Fibroblast of gingiva (primary cell): ENCODE measurements around the gene LYPD6B.
A peak's percentile ranks its signal among the peaks of the same experiment; 100 is the strongest.

Experiments
- DNase-seq: peaks from one replicate; pipeline ENCODE4 v3.0.0-alpha.2; 2011; ENCODE audit warnings: low read depth

Gene LYPD6B

DNA sequence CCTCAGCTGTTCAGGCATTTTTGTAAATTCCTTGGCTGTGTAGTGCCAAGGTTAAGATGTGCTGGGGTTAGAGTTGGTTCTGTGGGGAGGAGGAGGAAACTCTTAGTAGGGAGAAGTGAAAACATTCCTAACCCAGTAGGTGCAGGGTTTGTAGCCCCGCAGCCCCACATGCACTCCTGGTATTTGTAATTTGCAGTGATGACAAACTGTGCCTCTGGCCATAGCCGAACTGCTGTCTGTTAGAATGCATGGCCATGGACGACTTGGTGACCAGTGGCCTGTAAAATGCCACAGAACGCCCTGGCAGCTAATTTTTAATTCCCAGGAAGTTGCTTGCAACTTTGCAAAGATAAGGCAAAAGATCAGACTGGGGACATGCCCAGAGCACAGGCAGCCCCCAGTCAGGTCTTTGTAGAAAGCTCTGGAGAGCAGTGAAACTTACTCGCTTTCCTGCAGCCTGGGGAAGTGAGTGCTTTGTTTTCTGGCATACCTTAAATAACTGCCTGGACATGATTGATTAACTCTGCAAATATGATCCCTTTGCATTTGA is 38.4 kb downstream of the LYPD6B start:
- no peak for DNase-seq

- DNase-seq, result no peak
These were observed 39.4 kb downstream of the LYPD6B start for GRCh38 chr2:149077861-149078260.

GRCh38 chr2:149080099-149080498 is 41.6 kb downstream of the LYPD6B start:
- no peak for DNase-seq

DNA sequence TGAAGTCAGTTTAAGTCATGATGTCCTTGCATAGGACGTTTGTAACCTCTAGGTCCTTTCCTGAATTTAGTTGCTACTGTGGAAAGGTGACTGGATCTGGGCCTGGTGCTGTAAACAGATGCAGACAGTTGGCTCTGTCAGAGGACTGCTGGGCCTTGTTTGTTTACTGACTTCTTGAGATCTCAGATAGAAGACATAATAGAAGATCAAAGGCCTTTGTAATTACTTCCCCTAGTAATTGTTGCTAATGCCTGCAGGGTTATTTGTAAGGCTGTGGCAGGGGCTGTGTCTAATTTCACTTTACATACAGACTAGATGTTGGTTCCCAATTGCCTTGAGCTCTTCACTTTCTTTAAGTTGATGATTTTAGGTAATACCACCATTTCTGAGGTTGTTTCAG is 42.5 kb downstream of the LYPD6B start:
- DNase-seq, result no peak

- no peak for DNase-seq
These were observed 43.6 kb downstream of the LYPD6B start for GRCh38 chr2:149082079-149082478.

GRCh38 chr2:149082735-149083134 is 44.2 kb downstream of the LYPD6B start:
- no peak for DNase-seq

GRCh38 chr2:149084924-149085795 is 46.7 kb downstream of the LYPD6B start:
- peak; percentile 55 for DNase-seq

- DNase-seq, result no peak
These were observed 49.3 kb downstream of the LYPD6B start for GRCh38 chr2:149087751-149088150.

- DNase-seq, result no peak
These were observed 50.6 kb downstream of the LYPD6B start for GRCh38 chr2:149089068-149089467.

GRCh38 chr2:149090706-149091105 is 52.2 kb downstream of the LYPD6B start:
- no peak for DNase-seq

DNA sequence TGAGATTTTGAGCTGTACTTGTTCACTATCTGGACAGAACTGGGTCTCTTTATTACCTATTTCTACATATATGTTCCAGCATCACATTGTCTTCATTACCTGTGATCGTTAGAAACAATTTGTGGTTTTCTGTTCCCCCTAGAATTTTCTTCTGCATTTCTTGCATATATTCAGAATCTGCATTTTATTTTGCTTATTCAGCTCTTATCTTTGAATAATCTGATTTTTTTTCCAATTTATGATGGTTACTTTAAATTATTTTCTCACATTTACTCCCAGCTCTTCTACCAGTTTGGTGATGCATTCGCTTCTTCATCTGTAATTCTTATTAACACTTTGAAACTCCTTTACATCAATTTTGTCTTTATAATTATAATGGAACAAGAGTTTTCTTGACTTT is 55.1 kb downstream of the LYPD6B start:
- no peak for DNase-seq

- DNase-seq, result no peak
These were observed 55.9 kb downstream of the LYPD6B start for GRCh38 chr2:149094217-149095015.

DNA sequence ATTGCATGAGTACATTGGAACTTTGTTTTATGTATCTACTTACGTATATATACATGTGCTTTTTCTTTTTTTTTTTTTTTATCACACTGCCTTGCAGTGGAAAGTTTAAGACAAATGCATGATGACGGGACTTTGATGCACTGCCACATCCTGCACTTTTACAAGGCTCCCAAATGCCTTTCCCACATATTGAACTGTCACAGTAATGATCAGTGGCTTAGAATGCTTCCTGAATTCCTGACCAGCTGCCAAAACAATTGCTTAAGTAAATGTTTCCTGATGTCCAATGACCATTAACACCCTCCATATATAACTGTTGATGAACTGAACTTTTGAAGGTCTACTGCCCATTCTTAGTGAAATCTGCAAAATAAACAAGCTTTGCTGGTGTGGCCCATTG is 60.2 kb downstream of the LYPD6B start:
- peak; percentile 14 for DNase-seq

DNA sequence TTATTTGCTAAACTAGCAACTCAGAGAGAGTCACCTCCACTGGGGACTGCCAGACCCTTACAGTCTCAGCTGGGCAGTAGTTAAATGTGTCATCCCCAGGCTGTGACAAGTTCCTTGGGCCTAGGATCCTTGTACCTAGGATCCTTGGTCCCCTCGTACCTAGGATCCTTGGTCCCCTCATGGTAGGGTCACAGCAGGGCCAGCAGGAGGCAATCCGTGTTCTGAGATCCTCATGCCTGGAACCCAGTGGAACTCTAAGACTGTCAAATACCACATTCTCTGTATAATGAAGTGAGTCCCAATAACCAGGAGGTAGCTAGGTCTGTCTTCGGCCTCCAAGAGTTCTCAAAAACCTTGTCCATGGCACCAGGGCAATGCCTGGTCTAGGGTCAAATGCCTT is 60.8 kb downstream of the LYPD6B start:
- no peak for DNase-seq

- DNase-seq, result no peak
These were observed 62.5 kb downstream of the LYPD6B start for GRCh38 chr2:149100739-149101699.

DNA sequence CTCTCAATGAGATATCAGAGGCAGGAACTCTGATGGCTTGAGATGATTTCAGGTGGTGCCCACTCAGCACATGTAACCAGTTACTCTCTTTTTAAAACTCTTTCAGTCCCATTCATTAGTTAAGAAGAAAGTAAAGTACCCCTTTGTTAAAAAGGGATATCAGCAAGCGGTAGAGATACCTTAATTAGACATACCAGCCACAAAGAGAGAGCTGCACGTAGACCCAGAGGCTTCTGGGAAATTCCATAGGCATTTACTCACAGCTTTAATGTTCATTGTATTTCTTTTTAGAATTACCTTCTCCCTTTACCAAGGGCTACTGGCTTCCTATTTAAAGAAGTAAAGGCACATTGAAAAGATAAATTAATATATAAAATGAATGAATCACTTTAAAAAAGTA is 63.3 kb downstream of the LYPD6B start:
- no peak for DNase-seq

GRCh38 chr2:149103081-149103620 is 64.7 kb downstream of the LYPD6B start:
- no peak for DNase-seq

DNA sequence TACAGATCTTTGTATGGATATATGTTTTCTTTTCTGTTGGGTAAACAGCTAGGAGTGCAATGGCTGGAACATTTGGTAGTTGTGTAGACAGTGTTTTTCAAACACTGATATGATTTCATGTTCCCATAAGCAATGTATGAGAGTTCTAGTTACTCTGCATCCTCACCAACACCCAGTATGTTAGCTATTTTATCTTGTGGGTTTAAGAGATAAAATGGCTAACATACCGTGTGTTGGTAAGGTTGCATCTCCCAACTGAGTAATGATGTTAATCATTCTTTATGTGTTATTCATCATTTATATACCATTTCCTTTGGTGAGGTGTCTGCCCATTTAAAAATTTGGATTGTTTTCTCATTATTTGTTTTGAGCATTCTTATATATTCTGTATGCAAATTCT is 65.7 kb downstream of the LYPD6B start:
- no peak for DNase-seq

DNA sequence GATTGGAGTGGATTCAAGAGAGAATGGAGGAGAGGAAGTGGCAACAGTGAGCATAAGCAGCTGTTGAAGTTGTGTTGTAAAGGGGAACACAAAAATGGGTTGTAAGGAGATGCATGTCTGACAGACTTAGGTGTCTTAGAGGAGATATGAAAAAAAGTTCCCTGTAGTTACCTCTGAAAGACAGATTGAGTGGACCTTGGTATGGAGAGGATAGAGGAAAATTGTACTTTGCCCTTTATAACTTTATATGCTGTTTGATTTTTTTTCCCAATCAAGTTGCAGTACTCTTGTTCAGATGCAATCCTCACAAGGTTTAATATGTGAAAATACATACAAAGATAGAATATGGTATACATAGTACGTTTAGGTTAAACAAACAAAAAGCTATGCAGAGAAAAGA is 73.6 kb downstream of the LYPD6B start:
- DNase-seq, result no peak

DNA sequence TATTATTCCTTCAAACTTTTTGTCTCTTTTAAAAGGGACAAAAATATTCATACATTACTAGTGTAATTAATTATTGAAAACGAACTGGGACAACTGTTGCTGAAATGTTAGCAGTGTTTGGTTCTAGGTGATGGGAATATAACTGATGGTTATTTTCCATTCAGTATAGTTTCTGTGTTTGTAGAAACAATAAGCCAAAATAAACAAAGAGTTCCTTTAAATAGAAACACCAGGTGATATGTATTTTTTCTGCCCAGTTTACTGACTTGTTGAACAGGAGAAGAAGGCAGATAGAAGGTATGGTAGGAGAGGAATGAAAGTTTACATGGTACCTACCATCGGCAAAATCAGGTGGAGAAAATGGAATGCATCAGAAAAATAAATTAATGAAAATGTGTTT is 74.2 kb downstream of the LYPD6B start:
- no peak for DNase-seq

- no peak for DNase-seq
These were observed 77.3 kb downstream of the LYPD6B start for GRCh38 chr2:149115781-149116180.

DNA sequence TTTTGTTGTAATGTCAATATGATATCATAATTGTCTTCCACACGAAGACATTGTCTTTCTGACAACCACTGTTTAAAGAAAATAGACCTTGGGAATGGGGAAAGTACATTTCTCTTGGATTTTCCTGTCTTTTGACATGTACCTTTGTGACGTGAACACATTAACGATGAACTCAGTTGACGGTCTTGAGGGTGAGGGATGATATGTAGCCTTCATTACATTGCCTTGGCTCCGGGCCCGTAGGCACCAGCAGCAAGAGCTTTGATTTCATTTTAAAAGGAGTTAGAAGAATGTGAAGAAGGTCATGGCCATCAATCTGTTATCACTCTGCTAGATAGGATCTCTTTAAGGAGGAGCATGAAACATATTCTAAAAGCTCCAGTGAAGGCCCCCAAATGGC is 80.9 kb downstream of the LYPD6B start:
- DNase-seq, result no peak
